ENCODE measurements around the gene DENND2D.
A peak's percentile ranks its signal among the peaks of the same experiment; 100 is the strongest.

The DENND2D gene

DNA sequence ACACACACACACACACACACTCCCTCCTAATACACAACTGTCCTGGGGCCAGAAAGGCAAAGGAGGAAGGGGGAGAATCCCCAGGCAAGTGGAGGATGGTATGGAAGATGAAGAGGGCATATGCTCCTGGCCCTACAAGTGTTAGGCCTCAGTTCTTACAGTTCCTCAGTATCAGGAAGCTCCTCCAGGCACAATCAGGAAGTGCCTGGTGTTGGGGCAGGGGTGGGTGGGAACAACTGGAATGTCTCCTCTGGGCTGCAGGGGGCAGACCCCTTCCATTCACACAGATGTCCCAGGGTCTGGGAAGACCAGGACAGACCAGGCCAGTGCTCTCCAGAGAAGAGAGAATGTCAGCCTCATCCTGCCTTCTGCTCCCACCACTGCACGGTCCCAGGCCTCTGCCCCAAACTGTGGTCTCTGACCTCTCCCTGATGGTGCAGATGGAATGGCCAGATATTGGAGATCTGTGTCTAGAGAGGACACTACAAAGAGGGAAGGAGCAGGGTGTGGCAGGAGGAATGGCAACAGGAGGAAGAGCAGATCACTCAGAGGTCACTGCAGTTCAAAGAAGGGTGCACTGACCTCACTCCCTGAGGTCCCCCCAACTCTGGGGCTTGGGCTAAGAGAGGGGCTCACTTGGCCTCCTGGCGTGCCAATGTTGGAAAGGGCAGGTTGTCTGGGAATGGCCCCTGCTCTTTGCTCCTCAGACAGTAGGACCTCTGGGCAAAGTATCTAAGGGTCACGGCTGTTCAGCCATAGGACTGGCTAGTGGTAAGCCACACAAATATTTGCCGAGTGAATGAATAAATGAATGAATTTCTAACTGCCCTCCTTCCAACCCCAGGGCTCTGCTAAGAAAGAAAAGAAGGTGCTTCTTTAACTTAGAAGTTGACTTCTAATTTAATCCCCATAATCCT is 2.5 kb upstream of the DENND2D start:
- DNase-seq (ENCODE audit: low read depth) = peak; percentile 75

DNA sequence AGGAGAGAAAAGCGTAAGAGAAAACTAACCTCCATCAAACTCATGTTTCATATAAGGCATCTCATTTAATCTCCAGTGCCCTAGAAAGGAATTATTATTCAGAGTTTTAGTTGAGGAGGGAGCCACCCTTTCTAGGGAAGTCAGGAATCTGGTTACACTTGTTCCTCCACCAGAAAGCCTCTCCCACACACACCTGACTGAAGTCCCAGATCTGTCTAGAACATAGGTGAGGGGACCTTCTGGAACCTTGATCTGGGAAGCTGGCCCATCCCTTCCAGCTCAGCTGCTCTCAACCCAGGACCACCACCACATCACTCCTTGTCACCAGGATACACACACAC is 1.9 kb upstream of the DENND2D start:
- no peak for DNase-seq (ENCODE audit: low read depth)

DNA sequence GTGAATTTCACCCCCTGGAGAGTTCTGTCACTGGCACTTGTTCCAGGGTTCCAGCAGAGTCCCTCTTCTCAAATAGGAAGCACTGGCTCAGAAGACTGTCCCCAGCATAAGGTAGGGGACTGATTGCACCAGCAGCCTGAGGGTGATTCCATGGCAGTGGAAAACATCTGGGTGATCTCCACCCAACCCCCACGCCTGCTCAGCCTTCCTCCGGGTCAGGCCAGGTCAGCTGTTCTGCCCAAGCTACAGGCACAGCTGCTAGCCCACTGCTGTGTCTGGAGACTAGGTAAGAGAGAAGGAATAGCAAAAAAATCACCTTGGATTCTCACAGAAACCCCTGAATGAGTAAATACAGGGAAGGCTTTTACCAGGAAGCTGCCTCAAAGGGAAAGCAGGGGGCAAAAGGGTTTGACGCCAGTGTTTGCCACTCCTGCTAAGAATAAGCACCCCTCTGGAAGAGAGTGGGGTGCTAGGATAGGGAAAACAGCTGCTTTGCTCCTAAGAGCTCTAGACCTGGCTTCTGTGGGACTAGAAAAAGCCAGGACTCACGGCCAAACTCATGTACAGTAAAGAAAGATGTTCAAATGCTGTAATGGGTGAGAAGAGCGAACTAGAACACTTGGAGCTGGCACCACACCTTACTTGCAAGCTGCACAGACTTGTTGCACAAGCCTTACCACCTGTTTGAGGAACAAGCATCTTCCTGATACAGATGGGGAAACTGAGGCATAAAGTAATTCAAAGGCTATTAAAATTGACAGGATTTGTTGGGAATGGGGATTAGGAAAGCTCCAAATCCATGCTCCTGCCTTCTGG is 1.0 kb upstream of the DENND2D start:
- DNase-seq (ENCODE audit: low read depth) = no peak

DNA sequence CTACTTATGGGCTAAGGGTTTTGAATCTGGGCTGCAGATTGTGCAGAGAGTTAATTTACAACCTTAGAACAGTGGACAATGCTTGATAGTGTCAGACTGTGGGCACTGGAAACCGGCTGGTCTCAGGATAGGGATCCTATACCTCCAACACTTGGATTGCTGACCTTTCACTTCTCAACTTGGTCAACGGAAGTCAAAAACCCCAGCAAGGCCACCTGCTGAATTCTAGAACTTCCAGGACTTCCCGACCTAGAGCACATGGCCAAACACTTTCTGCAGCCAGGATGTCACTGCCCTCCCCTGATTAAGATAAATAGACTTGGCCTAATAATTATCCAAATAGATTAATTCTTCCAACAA is 336 bp upstream of the DENND2D start:
- DNase-seq (ENCODE audit: low read depth) = no peak

DNA sequence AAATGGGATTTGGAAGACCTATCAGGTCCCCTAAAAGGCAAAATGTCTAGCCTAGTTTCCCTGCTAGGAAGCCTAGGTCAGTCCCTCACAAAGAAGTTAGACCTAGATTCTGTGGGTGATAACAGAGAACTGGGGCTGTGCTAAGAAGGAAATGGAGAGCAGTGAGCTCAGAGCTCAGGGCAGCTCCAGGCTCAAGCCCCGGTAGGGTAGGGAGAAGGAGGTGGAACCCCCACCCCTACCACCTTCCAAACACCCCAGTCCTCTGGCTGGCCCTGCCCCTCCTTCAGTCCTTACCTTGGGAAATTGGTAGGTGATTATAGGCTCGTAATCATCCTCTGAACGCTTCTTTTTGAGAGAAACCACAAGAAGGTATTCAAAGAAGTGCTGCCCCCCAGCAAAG is 1.1 kb downstream of the DENND2D start:
- no peak for DNase-seq (ENCODE audit: low read depth)

DNA sequence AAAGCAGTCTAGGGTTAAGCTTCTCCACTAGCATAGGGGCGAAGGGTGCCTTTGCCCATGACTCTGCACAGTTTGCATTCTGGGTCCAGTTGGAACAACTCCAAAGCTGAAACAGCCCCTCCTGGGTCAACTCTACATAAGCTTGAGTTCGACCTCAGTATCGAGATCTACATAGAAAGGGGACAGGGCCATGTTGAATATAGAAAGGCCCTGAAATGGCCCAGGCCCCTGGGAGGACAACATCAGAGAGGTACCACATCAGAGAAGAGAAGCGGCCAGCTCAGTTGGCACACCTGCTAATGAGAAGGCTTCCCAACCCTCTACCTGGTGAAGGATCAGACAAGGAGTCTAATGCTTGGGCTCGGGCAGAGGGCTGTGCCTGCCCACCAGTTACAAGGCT is 1.6 kb downstream of the DENND2D start:
- DNase-seq (ENCODE audit: low read depth) = no peak

DNA sequence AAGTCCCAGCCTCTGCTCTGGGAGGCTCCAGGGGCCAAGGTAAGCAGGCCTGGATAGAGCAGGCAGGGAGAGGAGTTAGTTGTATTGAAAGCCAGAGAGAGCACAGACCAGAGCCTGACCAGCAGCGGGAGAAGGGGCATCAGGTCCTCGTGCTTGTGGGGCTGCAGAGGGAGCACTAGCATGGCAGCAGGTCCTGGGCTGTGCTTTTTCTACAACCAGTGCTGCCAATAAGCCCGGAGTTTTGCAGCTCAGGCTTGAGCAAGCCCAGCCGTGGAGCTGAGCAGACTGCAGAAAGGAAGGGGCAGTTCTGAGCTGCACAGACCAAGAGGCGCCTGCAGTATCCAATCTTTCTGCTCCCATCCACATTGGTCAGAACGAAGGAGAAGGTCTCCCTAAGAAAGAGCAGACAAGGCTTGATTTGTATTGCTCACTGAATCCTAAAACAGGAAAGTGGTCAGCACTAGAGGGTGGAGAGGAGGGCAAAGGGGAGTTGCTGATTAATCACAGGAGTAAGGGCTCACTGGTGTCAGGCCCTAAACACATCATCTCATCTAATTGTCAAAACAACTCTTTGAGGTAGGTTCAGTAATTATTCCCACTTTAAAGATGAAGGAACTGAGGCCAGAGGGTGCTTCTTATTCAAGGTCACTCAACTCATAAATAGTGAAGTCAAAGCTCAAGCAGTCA is 2.7 kb downstream of the DENND2D start:
- DNase-seq (ENCODE audit: low read depth) = no peak

DNA sequence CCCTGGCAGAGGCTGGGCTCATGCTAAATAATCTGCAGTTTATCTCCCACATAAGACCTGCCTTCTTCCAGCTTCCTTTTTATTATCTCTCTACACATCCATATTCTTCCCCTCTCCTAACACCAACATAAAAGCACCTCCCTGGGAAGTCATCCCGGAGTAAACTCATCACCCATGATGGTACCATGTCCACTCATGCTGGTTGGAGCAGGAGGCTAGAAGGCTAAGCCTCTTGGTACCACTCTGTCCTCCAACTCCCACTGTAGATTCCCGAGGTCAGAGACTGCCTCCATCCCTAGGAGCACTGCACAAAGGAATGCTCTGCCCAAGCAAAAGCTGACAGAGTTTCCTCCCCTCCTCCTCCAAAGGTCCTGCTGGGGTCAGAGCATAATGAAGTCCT is 4.2 kb downstream of the DENND2D start:
- DNase-seq (ENCODE audit: low read depth) = no peak

DNA sequence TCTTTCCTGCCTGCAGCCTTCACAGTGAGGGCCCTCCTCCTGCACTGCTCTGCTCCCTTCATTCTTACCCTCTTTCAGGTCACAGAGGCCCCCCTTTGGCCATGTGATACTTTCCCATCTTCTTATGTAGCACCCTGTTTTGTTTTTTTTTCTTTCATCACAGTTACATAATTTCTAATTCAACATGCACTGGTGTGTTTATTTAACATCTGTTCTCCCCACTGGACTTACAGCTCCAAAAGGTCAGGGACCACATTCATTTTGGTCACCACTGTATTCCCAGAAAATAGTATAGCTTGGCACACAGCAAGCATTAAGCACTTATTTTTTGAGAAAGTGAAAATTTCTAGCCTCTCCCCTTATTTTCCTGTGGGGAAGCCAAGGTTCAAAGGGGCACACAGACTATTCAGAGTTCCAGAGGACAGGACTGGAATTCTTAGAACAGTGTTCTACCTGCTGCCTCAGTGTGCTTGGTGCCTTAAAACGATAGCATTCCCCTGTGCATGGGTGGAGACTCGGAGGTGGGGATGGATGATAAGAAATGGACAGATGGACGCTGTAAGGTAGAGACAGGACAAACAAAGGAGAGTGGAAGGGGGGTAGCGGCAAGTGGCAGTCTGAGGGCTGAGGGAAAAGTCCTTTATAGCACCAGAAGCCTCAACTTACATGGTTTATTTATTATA is 5.3 kb downstream of the DENND2D start:
- DNase-seq (ENCODE audit: low read depth) = no peak

DNA sequence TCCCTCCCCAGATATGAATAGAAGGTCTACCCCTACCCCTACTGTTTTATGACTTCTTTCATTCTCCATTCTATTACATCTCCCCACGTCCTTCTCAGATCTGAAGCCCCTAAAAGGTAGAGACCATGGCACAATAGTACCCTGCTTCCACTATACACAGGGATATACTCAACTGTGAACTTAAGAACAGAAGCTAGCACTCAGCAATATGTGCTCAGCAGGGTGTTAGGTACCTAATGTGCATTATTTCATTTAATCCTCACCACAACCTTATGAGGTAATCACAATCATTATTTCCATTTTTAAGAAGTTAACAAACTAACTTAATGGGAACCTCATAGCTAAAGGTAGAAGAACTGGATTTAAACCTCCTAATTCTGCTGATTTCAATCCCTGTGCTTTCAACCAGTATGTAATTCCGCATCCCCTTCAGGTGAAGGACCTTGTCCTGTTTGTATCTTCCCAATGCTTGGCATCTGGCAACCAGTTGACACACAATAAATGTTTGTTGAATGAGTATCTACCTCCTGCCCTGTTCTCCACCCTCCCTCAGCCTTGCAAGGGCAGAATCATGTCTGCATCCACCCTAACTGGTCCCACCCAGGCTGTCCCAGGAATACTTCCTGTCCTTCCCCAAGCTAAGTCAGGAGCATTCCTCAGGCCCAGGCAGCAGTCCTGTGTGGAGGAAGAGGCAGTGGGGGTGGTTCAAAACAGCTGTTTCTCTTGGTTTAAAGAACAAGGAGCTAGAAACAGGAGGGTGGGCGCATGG is 6.5 kb downstream of the DENND2D start:
- DNase-seq (ENCODE audit: low read depth) = no peak

DNA sequence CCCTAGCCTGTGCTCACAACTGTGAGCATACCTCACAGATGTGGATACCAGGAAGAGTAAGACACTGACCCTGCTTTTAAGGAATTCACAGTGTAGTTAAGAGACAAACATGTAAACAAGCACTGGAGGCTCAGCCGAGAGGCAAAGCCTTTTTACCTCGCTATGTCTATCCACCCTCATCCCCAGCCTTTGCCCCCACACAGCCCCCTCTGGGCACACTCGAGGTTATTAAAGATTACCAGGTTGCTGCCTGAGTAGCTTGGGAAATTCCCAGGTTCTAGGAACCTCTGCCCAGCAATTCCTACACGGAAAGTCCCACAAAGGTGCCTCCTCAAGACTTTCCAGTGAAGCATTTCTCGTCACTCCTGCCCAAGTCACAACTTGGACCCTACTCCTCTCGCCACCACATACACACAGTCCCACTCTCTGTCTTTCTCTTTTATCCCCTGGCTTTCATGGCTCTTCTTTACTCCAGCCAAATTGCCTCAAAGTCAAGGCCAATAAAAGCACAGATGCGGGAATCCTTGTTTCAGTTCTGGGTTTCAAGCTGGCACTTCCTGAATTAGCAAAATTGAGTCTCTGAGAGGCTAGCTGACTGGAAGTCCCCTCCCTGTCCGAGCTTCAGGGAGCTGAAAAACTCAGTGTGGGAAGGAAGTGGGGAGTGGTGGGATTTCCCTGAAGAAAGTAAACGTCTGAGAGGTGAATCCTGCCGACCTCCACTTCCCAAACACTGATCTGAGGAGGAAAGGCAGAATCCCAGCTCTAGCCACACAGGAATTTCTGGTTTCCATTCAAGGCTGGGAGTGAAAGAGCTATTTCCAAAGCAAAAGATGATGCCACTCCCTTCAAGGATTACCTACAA is 7.6 kb downstream of the DENND2D start:
- DNase-seq (ENCODE audit: low read depth) = no peak

DNA sequence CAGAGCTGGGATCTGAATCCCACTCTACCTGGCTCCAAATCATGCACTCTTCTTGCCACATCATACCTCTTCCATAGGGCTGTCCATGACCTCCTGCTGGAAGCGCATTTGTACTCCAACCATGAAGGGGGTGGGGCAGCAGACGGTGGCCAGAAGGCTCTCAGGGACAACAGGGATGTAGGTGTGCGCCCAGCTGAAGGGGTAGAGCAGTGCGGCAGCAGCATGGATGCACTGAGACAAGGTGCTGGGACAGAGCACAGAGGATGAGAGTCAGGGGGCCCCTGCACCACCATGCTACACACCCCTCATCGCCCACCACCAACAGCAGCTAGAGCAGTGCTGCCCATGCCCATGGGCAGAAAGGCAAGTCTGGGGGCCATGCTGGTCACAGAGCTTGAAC is 8.4 kb downstream of the DENND2D start:
- no peak for DNase-seq (ENCODE audit: low read depth)

DNA sequence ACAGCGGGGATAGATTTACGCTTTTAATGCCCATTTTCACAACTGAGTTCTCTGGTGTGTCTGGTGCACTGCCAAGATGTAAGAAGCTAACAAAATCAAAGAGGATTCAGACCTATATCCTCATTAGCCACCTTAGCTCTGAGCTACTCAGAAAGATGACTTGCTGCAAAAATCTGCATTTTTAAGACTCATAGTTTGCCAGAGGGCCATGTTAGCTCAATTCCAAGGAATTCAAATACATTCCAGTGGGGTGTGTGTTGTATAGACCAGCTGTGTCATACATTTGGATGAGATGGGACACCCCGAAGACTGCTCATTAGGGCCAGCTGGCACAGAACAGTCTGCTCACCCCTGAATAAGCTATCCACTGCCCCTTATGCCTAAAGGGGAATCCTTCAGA is 8.9 kb downstream of the DENND2D start:
- DNase-seq (ENCODE audit: low read depth) = no peak

DNA sequence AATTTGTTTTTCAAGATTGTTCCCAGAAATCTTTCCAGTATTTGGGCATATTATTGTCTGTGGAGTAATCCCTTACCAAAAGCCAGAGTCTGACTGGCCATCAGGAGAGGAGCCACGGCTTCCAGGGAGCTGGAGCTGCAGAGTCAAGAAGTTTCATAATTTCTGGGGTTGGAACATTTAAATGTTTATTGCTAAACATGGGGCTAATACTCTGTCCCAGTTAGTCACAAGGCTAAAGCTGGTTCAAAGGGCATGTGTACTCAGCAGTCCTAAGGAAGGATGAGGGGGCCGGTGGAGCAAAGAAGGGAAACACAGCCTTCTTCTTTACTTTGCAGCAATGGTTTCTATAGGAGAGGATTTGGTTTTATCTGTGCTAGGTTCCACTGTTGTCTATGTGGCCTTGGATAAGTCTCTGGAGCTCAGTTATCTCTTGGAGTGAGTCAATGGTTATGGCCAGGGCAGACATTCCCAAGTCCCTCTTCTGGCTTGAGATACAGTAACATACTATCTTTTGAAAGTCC is 9.5 kb downstream of the DENND2D start:
- no peak for DNase-seq (ENCODE audit: low read depth)

DNA sequence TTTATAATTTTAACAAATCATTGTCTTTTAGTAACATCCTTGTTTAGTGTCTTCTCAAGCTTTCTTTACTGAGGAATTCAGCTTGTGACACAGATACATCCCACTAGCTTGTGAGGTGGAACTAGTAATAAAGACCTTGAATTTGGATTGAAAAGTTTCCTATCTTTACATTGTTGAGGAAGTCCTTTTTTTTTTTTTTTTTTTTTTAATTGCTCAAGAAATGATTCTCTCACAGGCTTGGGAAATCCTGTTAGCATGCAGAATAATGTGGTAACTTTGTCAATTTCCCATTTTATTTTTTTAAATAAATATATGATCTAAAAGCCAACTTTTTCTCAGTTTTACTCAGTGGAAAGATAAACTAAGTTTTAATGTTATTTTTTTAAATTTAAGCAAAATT is 15.8 kb downstream of the DENND2D start:
- DNase-seq (ENCODE audit: low read depth) = no peak

DNA sequence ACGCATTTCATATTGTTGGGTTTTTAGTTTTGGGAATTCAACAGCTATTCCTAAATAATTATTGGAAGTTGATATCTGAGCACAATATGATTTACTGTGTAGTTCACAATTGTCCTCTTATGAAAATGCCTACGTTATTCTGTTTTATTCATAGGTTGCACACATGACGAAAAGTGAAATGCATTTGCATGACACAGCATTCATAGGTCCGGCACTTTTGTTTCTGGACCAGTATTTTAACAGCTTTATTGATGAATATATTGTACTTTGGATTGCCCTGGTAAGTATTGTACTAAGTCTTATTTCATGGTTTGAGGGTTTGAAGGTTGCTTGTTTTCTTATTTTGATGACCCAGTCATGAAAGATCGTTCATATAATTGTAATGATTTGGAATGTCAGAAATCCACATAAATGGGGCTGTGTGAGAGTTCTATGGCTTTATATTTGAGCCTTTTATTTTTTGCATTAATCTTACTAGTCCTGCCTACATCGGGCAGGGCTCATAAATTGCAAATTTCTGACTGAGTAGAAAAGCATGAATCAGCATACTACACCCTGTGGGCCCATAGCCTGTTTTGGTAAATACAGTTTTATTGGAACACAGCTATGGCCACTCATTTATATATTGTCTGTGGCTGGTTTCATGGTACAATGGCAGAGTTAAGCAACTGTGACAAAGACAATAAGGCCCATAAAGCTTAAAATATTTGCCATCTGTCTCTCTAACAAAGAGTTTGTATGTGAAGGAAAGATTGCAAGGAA is 17.0 kb downstream of the DENND2D start:
- DNase-seq (ENCODE audit: low read depth) = no peak

DNA sequence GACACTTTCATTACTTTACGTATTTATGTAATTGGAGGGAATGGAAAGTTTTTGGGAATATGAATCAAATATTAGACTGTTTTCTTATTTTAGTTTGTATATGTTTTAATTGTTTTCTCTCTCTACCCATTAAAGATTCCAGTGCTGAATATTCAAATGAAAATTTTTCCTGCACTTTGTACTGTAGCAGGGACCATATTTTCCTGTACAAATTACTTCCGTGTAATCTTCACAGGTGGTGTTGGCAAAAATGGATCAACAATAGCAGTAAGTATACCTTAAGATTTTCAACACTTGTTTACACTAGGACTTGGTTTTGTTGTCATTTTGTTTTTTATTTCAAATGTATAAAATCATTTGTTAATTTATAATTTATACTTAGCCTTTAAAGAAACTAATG is 18.4 kb downstream of the DENND2D start:
- DNase-seq (ENCODE audit: low read depth) = no peak

DNA sequence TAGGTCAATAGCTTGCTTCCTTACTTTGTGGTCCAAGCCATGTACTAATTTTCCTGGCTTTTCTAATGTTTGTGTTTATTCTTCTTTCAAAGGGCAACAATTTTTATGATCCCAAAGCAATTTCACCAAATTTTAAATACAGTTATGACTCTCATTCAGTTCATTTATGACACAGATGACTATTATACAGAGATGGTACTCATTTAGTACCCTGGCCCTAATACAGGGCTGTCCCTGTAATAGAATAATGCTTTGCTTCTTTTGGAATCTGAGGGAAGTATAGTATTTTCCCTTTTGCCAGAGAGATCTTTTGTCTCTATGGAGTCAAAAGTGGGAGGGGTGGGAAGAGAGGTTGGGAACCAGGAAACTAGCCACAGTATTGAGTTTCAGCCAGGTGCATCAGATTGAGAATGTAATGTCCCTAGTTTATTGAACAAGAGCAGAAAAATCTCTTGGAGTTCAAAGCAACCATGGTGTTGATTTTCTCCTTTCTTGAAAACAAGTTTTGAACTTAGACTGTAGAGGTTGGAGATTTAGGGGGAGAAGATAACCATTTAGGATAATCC is 20.4 kb downstream of the DENND2D start:
- no peak for DNase-seq (ENCODE audit: low read depth)

DNA sequence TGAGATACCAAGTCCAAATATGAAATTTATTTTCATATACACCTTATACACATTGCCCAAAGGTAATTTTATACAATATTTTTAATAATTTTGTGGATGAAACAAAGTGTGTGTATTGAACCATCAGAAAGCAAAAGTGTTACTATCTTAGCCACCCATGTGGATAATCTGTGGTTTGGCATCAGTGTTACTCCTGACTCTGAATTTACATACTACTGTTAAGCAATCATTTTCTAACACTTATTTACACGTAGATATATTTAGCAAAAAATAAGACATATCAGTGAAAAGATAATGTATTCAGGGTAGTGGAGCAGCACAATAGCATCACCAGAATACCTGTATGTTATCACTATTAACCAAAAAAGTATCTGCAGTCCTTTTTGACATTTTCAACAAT is 23.8 kb downstream of the DENND2D start:
- DNase-seq (ENCODE audit: low read depth) = no peak

Data from CMK (cell line).